Middle frontal gyrus (tissue), 1 donor: ENCODE results near the gene CLINT1.

Source experiments
- DNase-seq: peaks from one replicate; pipeline ENCODE4 v3.0.0-alpha.2; 2015; ENCODE audit warnings: low spot score; ENCODE audit errors: extremely low spot score

CLINT1 gene

GRCh38 chr5:157820593-157821252, 38.2 kb downstream of the CLINT1 start:
- no peak for DNase-seq

DNA sequence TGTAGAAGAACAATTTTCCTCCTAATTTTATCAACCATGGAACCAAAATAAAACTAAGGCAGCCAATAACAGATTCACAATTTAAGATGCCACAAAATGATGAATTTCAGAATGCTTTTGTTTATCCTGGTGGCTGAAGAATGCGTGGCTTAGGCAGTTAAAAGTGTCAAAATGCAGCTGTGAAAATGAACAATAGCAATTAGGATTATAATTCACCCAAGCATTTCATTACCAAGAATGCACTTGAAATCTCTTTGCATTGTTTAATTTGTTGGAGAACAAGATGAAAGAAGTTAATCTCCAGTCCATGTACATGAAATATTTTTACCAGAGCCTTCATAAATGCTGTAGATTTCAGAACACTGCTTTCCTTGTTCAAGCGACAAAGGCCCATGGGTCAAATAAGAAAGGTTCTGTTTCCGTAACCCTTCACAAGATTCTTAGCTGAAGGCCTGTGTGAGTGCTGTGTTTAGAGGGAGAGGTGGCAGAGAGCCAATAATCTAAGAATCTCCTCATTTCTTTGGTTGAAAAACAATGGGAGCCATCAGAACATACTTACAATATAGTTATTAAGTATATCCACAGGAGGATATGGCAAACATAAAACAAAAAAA, 39.3 kb downstream of the CLINT1 start:
- no peak for DNase-seq

DNA sequence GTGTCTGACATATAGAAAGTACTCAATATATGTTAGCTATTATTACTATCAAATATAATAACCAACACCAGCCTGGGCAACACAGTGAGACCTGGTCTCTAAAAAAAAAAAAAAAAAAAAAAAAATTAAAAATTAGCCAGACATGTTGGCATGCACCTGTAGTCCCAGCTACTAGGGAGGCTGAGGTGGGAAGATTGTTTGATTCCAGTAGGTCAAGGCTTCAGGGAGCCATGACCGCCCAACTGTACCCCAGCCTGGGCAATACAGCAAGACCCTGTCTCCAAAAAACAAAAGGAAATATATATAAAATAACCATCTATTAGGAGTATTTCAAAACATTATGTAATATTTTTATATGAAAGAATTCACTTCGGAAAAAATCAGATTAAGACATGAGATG, 40.6 kb downstream of the CLINT1 start:
- DNase-seq = no peak

DNA sequence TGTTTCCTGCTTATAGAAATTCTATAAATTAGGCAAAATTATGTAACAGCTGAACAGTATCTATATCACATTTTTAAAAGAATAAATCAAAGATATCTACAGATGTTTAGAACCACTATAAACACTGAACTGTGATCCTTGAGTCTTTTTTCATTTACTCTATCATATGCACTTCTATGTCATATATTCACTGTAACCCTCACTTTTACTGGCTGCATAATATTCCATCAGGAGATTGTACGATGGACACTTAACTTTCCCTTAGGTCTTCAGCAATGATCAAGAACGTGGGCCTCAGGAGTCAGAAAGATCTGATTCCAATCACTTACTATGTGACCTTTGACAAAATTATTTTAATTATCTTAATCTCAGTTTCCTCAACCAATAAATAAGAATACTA, 41.0 kb downstream of the CLINT1 start:
- no peak for DNase-seq

DNA sequence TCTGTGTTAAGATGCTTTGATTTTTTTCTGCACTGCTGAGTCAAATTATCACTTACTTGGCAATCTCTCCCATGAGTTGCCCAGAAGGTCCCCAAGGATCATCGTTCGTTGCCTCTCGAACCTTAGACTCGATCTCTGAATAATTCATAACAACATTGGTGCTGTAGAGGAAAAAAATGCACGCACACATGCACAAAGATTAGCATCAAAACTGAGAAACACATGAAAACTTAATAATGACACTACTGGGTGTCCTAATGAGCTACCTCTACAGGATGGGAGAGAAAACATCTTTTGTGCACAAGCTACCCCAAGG, 41.6 kb downstream of the CLINT1 start:
- DNase-seq = no peak

GRCh38 chr5:157816682-157817386, 42.1 kb downstream of the CLINT1 start:
- DNase-seq = no peak

DNA sequence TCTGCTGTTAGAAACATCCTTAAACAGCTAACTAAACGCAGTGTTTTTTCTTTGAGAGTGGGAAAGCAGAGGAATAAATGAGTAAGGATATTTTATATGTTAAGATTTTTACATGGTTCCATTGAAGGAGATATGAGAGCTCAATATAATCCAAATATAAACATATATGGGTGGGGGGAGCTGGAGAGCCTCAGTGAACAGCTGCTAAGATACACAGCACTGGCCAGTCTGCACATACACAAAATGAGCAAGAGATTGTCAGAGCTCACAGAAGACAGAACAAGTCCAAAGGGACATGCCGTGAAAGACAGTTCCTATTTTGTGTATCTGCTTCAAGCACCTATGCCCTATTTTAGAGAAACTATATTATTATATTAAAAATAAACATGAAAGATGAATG, 46.9 kb downstream of the CLINT1 start:
- no peak for DNase-seq

DNA sequence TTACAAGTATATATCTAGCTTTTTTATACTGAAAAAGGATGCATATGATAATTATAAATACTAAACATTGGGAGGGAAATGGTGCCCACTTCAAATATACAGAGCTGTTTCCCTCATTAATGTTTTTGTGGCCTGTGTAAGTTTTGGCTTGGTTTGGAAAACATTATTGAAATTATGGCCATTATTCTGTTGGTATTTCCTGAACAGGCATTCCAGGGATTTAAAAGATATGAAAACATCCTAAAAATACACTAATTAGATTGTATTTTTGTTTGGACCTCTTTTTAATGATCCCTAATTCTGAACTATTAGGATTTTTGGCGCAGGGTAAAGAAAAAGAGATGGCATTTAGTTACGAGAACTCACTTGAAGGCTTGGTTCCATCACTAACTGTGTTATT, 50.9 kb downstream of the CLINT1 start:
- DNase-seq = no peak

DNA sequence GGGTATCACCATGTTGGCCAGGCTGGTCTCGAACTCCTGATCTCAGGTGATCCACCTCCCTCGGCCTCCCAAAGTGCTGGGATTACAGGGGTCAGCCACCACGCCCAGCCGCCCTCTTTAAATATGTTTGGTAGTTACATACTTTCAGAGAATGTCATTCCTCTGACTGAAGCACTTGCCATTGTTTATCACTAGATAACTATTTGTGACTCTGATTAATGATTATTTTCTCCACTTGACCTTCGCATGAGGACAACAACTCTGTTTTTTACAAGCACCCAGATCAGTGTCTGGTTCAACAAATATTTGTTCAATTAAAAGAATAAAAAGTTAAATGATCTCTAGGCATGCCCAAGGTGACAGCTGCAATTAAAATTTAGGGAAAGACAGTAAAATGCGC, 56.2 kb downstream of the CLINT1 start:
- no peak for DNase-seq

DNA sequence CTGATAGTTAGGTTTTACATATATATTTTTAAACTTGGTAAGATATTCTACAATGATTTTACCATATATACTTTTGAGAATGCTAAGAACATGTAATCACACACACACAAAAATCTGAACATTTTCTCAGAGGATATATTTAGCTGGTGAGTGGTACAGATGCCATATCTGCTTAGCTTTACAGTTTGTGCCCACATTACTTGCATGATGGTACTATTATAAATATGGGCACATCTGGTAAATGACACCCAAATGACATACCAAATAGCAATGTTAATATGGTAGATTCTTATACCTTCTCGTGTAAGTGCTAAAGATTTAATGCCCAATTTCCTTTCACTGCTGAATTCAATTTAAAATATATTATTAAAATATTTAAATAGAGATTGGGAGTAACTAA, 58.8 kb downstream of the CLINT1 start:
- no peak for DNase-seq

- no peak for DNase-seq
Measured at GRCh38 chr5:157799578-157799977, 59.4 kb downstream of the CLINT1 start.

- DNase-seq = no peak
Measured at GRCh38 chr5:157793301-157793700, 65.6 kb downstream of the CLINT1 start.

- DNase-seq = no peak
Measured at GRCh38 chr5:157785801-157786200, 73.1 kb downstream of the CLINT1 start.

DNA sequence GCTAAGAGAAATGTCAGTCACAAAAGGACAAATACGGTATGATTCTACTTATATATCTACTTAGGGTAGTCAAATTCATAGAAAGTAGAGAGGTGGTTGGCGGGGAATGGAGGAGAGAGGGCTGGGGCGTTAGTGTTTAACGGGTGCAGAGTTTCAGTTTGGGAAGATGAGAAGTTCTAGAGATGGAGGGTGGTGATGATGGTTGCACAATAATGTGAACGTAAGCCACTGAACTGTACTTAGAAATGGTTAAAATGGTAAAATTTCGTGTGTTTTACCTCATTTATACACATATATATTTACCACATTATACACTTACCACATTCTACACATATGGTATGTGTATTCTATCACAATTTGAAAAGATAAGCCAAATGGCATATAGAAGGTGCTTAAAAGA, 79.7 kb downstream of the CLINT1 start:
- DNase-seq = no peak

- DNase-seq = no peak
Measured at GRCh38 chr5:157778121-157778805, 80.7 kb downstream of the CLINT1 start.

DNA sequence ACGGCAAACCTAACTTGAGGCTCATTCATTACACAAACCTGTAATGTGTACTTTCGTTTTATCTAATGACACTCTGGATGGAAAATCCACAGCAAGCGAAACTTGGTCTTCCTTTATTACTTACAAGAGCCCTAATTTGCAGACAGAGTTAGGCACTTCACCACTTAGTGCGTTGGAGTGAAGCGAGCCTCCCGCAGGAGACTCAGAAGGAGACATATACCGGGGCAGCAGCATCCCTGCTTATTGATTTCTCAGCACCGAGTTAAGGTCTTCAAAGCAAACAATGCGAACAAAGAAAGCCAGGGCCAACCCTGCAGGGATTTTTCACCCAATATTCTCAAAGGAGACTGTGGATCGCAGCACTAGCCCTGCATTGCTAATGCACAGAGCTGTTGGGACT, 86.8 kb downstream of the CLINT1 start:
- DNase-seq = no peak

DNA sequence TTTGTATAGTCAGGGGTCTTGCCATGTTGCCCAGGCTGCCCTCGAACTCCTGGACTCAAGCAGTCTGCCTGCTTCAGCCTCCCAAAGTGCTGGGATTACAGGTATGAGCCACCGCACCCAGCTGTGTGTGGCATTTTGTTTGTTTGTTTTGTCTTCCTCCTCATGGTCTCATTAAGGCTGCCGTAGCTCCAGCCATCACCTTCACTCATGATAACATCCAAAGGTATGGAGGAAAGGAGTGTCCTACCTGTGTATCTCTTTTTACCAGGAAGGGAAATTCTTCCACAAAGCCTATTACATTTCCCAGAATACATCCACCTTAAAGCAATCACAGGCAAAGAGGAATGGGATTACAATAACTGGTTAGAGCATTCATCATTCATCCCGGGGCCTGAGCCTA, 88.3 kb downstream of the CLINT1 start:
- DNase-seq = no peak

GRCh38 chr5:157767689-157768088, 91.3 kb downstream of the CLINT1 start:
- DNase-seq = no peak

DNA sequence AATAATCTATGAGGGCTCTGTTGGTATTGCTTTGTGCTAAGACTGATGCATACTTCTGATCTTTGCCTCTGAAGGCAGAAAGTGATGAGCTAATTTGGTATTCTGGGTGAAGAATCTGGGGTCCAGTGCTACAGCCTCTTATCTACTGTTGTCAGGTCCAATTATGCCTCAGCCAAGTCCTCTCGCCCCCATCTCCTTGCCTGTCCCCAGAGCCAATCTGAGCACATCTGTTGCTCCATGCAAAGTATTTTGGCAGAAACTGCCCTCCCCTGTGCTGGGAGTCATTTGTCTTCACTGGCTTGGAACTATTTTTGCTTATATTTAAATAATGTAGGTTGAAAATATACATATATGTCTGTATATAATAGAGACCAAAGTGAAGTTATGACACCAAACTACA, 92.0 kb downstream of the CLINT1 start:
- DNase-seq = no peak

DNA sequence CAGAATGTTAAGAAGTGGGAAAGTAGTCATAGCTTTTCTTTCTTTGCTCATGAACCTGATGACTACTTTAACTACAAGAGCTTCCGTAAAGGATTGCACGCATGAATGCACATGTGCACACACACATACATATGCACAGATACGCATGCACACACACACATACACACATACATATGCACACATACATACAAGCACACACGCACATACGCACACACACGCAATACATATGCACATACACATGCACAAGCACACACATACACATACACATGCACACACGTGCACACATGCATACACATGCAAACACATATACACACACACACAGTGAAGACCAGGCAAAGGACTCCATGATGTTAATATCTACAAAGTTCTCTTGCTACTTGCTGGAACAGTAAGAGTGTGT, 92.5 kb downstream of the CLINT1 start:
- no peak for DNase-seq

- no peak for DNase-seq
Measured at GRCh38 chr5:157764531-157764930, 94.4 kb downstream of the CLINT1 start.
